ENCODE measurements around the gene RAP1GAP.

Gene RAP1GAP

GRCh38 chr1:21669258-21670058, at the start of gene RAP1GAP:
Gene RAP1GAP (minus strand): TSS chr1:21669357. CDS start chr1:21620032, 49,325 bp downstream.
- no peak for DNase-seq (ENCODE audit: low read depth in 3 of 3, low spot score in 1 of 3)

- DNase-seq (ENCODE audit: low read depth in 3 of 3, low spot score in 1 of 3) = no peak
Observed at GRCh38 chr1:21716169-21716568, 47.0 kb upstream of the RAP1GAP start.

- no peak for DNase-seq (ENCODE audit: low read depth in 3 of 3, low spot score in 1 of 3)
Observed at GRCh38 chr1:21707891-21708290, 38.7 kb upstream of the RAP1GAP start.

- no peak for DNase-seq (ENCODE audit: low read depth in 3 of 3, low spot score in 1 of 3)
Observed at GRCh38 chr1:21707086-21707840, 38.1 kb upstream of the RAP1GAP start.

- no peak for DNase-seq (ENCODE audit: low read depth in 3 of 3, low spot score in 1 of 3)
Observed at GRCh38 chr1:21706151-21706835, 37.1 kb upstream of the RAP1GAP start.

GRCh38 chr1:21705303-21705980, 36.3 kb upstream of the RAP1GAP start:
- DNase-seq (ENCODE audit: low read depth in 3 of 3, low spot score in 1 of 3) = no peak

GRCh38 chr1:21704145-21704544, 35.0 kb upstream of the RAP1GAP start:
- DNase-seq (ENCODE audit: low read depth in 3 of 3, low spot score in 1 of 3) = no peak

- no peak for DNase-seq (ENCODE audit: low read depth in 3 of 3, low spot score in 1 of 3)
Observed at GRCh38 chr1:21703318-21703963, 34.3 kb upstream of the RAP1GAP start.

GRCh38 chr1:21702780-21703179, 33.6 kb upstream of the RAP1GAP start:
- DNase-seq (ENCODE audit: low read depth in 3 of 3, low spot score in 1 of 3) = no peak

- no peak for DNase-seq (ENCODE audit: low read depth in 3 of 3, low spot score in 1 of 3)
Observed at GRCh38 chr1:21701401-21701800, 32.2 kb upstream of the RAP1GAP start.

- no peak for DNase-seq (ENCODE audit: low read depth in 3 of 3, low spot score in 1 of 3)
Observed at GRCh38 chr1:21700094-21700493, 30.9 kb upstream of the RAP1GAP start.

GRCh38 chr1:21696931-21697330, 27.8 kb upstream of the RAP1GAP start:
- DNase-seq (ENCODE audit: low read depth in 3 of 3, low spot score in 1 of 3) = no peak

- no peak for DNase-seq (ENCODE audit: low read depth in 3 of 3, low spot score in 1 of 3)
Observed at GRCh38 chr1:21693732-21694131, 24.6 kb upstream of the RAP1GAP start.

GRCh38 chr1:21691739-21692138, 22.6 kb upstream of the RAP1GAP start:
- DNase-seq (ENCODE audit: low read depth in 3 of 3, low spot score in 1 of 3) = no peak

- no peak for DNase-seq (ENCODE audit: low read depth in 3 of 3, low spot score in 1 of 3)
Observed at GRCh38 chr1:21689661-21690372, 20.7 kb upstream of the RAP1GAP start.

GRCh38 chr1:21687081-21687529, 17.9 kb upstream of the RAP1GAP start:
- DNase-seq (ENCODE audit: low read depth in 3 of 3, low spot score in 1 of 3) = no peak

GRCh38 chr1:21685946-21686678, 17.0 kb upstream of the RAP1GAP start:
- no peak for DNase-seq (ENCODE audit: low read depth in 3 of 3, low spot score in 1 of 3)

- DNase-seq (ENCODE audit: low read depth in 3 of 3, low spot score in 1 of 3) = no peak
Observed at GRCh38 chr1:21681426-21681825, 12.3 kb upstream of the RAP1GAP start.

GRCh38 chr1:21680918-21681317, 11.8 kb upstream of the RAP1GAP start:
- no peak for DNase-seq (ENCODE audit: low read depth in 3 of 3, low spot score in 1 of 3)
